SK-N-MC (cell line): ENCODE data around the gene BAG3.

ENCODE experiments used
- DNase-seq: peaks from one replicate; pipeline ENCODE4 v3.0.0-alpha.2; 2011; ENCODE audit warnings: low read depth, low spot score
- H3K27ac ChIP-seq: fragments of 200-600 bp; sonication (generic); 2 replicates; pipeline ENCODE4 v1.5.1; 2016; ENCODE audit warnings: mixed run types
- H3K36me3 ChIP-seq: fragments of 200-600 bp; sonication (generic); 2 replicates; pipeline ENCODE4 v1.6.1; 2017; ENCODE audit warnings: antibody characterized with exemption, low read length, mixed read lengths; ENCODE audit not compliant: insufficient read depth
- H3K4me3 ChIP-seq: fragments of 200-600 bp; sonication (generic); 2 replicates; pipeline ENCODE4 v1.5.1; 2016
- H3K9ac ChIP-seq: fragments of 200-600 bp; sonication (generic); 2 replicates; pipeline ENCODE4 v1.8.0; 2017; ENCODE audit warnings: mixed run types, mixed read lengths; ENCODE audit not compliant: insufficient read length
- H3K9me3 ChIP-seq: fragments of 200-600 bp; sonication (generic); 2 replicates; pipeline ENCODE4 v1.6.1; 2017; ENCODE audit warnings: low read depth, mild to moderate bottlenecking, antibody characterized with exemption, low read length, moderate library complexity, mixed read lengths
- EZH2 ChIP-seq: fragments of 200-600 bp; sonication (generic); IDR thresholded peaks from one replicate; pipeline ENCODE4 v1.6.1; 2017; ENCODE audit warnings: antibody characterized with exemption
- FOXP2 ChIP-seq: optimal IDR thresholded peaks from 2 replicates; pipeline ENCODE3; 2011; ENCODE audit warnings: mild to moderate bottlenecking, moderate library complexity; ENCODE audit not compliant: insufficient read depth; ENCODE audit errors: extremely low read length, control extremely low read depth
- POLR2AphosphoS5 ChIP-seq: IDR thresholded peaks from 2 replicates; pipeline ENCODE4 v1.6.1; 2012; ENCODE audit warnings: mild to moderate bottlenecking, low read depth, low read length, borderline replicate concordance

Gene BAG3

DNA sequence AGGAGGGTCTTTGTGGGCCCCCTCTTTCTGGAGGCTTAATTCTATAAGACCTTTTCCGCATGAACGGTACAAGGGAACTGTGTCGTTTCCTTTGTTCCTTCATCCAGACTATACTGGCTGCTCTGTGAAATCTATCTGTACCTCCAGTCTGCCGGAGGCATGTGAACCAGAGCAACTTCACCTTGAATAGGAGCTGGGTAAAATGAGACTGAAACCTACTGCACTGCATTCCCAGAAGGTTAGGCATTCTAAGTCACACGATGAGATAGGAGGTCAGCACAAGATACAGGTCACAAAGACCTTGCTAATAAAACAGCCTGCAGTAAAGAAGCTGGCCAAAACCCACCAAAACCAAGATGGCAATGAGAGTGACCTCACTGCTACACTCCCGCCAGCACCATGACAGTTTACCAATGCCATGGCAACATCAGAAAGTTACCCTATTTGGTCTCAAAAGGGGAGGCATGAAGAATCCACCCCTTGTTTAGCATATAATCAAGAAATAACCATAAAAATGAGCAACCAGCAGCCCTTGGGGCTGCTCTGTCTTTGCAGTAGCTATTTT is 37.9 kb downstream of the BAG3 start:
- H3K4me3 ChIP-seq = no peak overlapping the region

DNA sequence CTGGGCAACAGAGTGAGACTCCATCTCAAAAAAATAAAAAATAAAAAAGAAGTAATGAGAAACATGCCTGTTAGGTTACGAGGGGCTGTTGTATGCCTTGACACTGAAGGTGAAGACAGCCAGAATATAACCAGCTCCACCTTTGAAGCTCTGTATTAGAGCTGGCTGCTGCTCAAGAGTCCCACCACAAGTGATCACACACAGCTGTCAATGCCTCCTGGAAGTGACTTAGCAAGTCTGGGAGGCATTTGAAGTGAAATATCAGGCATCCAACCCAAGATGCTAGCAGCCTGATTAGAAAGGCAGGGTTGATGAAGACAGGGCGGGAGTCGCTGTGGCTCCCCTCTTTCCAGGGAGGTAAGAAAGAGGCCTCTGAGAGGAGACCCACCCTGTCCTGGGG is 40.5 kb downstream of the BAG3 start:
- no peaks in the 10 kb centered on the region for H3K9me3 ChIP-seq
- H3K9ac ChIP-seq = no peak overlapping the region
- no peak for DNase-seq
- no peak for TF ChIP-seq POLR2AphosphoS5
- no peak overlapping the region for H3K27ac ChIP-seq
- no peak overlapping the region for H3K4me3 ChIP-seq
- H3K36me3 ChIP-seq = no peaks in the 10 kb centered on the region

More for the DNA sequence above, 37.9 kb downstream of the BAG3 start:
- H3K9ac ChIP-seq = no peak overlapping the region
- H3K9me3 ChIP-seq = no peaks in the 10 kb centered on the region
- DNase-seq = no peak
- no peak overlapping the region for H3K27ac ChIP-seq
- no peak for TF ChIP-seq EZH2
- TF ChIP-seq FOXP2 = no peak
- no peak for TF ChIP-seq POLR2AphosphoS5
- H3K36me3 ChIP-seq = no peaks in the 10 kb centered on the region

DNA sequence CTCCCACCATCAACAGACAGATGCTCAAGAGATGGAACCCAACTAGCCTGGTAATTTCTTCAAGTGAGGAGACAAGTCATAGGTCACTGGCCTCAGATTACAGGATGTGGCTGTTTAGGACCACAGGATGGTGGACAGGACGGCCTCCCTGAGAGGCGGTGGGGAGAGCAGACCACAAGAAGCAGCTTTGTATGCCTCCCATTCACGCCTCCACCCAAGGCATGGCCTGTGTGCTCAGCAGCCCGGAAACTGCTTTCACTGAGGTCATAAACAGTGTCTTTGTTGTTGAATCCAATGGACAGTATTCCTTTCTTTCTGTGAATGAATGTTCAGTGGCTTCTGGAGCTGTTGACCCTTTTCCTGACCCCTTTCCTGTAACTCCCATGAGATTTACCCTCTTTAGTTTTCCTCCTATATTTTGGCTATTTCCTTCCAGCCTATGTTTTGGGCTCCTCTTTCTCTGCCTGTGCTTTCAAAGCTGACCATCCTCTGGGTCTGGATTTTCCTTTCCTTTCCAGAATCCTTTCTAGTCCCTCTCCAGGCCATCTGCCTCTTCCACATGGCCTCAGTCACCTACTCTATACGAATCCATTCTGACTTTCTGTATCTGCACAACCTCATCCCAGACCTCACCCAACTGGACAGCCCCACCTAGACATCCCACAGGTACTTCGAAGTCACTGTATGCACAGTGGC is 42.2 kb downstream of the BAG3 start:
- Histone ChIP-seq H3K4me3 (no peak overlapping the region), H3K27ac (no peak overlapping the region), H3K9me3 (no peaks in the 10 kb centered on the region), H3K9ac (no peak overlapping the region), H3K36me3 (no peaks in the 10 kb centered on the region)
- DNase-seq = no peak
- no peak for TF ChIP-seq EZH2
- TF ChIP-seq POLR2AphosphoS5 = no peak
- TF ChIP-seq FOXP2 = no peak

DNA sequence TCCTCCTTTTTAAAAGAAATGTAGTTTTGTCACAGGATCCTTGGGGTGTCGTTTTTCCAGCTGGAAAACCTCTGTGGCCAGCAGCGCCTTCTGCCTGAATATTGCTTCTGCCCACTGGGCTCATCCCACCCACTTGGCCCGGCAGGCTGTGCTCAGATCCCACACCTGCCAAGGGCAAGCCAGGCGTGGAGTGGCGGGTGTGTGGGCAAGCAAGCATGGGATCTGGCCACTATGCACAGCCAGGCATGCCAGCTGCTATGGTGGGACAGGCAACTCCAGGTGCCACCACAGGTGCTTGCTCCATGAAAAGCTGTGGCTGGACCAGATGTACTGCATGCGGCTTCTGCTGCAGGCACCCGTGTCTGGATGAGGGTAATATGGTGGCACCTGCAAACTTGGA is 43.4 kb downstream of the BAG3 start:
- Histone ChIP-seq H3K9ac (no peak overlapping the region), H3K9me3 (no peaks in the 10 kb centered on the region), H3K27ac (no peak overlapping the region), H3K4me3 (no peak overlapping the region), H3K36me3 (no peaks in the 10 kb centered on the region)
- no peak for TF ChIP-seq EZH2
- TF ChIP-seq FOXP2 = no peak
- no peak for TF ChIP-seq POLR2AphosphoS5
- no peak for DNase-seq

DNA sequence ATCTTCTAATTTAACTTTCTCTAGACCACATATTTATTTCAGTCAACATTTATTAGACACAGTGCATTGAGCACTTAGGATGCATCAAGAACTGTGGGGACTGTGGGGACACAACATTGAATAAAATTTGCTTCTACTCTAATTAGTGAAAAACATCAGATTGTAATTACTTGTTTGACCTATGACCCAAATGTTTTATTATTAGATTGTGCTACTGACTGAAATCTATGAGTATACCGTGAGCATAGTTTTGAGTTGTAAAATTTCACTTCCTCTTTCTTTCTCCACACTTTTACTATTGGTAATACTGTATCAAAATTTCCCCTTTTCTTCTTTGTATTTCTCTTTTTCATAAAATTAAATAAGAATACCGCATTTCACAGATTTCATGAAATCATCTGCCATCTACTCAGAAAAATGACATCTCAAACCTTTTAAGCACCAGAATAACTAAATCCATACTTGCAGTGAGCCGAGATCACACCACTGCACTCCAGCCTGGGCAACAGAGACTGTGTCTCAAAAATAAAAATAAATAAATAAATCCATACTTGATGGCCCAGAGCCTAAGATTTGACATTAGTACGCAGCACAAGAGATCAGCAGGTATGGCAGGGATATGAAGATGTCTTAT is 49.3 kb downstream of the BAG3 start:
- H3K9ac ChIP-seq = no peak overlapping the region
- no peaks in the 10 kb centered on the region for H3K9me3 ChIP-seq
- H3K4me3 ChIP-seq = no peak overlapping the region
- no peak for DNase-seq
- no peak overlapping the region for H3K27ac ChIP-seq
- no peaks in the 10 kb centered on the region for H3K36me3 ChIP-seq
- TF ChIP-seq EZH2 (no peak), FOXP2 (no peak), POLR2AphosphoS5 (no peak)

DNA sequence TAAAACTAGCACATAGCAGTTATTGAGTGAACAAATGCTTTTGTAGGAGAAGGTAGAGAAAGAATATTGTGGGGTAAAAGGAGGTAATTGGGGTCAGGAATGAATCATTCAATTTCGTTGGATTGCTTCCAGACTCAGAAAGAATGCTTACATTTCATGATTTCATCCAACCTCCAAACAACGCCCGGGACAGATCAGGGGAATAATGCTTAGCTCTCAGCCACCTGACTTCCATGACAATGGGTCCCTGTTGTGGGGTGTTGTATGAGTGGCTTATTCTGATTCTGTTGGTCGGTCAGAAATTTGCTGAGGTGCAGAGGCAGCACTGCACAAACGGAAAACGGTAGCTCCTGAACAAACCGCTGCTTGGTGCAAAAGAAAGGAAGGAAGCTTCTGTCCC is 50.7 kb downstream of the BAG3 start:
- H3K9me3 ChIP-seq = no peaks in the 10 kb centered on the region
- no peak overlapping the region for H3K4me3 ChIP-seq
- H3K27ac ChIP-seq = no peak overlapping the region
- H3K36me3 ChIP-seq = no peaks in the 10 kb centered on the region
- no peak overlapping the region for H3K9ac ChIP-seq
- no peak for DNase-seq
- TF ChIP-seq POLR2AphosphoS5 = no peak
- TF ChIP-seq EZH2 = no peak
- TF ChIP-seq FOXP2 = no peak

DNA sequence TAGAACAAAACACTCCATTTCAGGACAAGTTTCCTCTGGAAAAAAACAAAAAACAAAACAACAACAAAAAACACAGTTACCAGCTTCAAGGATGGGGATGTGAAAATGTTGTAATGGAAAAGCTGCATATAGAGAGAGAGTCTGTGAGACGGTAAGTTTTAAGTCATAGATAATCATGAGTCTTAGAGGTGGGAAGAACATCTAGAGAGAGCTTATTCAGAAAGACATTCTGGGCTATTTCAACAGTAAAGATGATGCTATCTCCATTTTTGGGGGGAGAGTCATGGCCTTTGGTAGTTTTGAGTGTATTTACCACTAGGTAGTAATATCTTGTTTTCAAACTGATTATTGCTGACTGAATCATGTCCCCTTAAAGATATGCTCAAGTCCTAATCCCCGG is 51.4 kb downstream of the BAG3 start:
- no peaks in the 10 kb centered on the region for H3K36me3 ChIP-seq
- TF ChIP-seq EZH2 (no peak), FOXP2 (no peak), POLR2AphosphoS5 (no peak)
- no peak overlapping the region for H3K27ac ChIP-seq
- H3K4me3 ChIP-seq = no peak overlapping the region
- no peaks in the 10 kb centered on the region for H3K9me3 ChIP-seq
- DNase-seq = no peak
- no peak overlapping the region for H3K9ac ChIP-seq

DNA sequence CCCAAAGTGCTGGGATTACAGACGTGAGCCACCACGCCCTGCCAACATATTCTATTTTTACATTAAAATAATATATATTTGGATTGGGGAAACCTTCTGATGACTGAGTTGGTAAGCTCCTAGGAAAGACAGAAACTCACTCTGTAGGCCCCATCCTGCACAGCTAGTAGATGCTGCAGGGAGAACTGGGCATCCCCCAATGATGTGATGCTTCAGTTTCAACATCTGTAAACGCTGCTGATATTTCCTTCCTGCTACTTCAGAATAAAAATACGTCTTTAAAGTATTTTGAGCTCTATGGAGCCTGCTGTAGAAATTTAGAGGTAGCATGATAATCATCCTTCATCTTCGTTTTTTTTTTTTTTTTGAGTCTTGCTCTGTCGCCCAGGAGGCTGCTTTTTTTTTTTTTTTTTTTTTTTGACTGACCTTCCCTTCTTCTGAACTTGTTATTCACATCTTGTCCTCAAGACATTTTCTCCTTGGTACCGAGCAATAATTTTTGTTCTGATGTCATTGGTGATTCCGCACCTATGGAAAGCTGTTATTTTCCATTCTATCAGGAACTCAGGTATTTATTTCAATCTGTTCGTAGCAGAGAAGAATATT is 52.8 kb downstream of the BAG3 start:
- Histone ChIP-seq H3K27ac (no peak overlapping the region), H3K4me3 (no peak overlapping the region), H3K9me3 (no peaks in the 10 kb centered on the region), H3K36me3 (no peaks in the 10 kb centered on the region), H3K9ac (no peak overlapping the region)
- TF ChIP-seq FOXP2 = no peak
- DNase-seq = no peak

DNA sequence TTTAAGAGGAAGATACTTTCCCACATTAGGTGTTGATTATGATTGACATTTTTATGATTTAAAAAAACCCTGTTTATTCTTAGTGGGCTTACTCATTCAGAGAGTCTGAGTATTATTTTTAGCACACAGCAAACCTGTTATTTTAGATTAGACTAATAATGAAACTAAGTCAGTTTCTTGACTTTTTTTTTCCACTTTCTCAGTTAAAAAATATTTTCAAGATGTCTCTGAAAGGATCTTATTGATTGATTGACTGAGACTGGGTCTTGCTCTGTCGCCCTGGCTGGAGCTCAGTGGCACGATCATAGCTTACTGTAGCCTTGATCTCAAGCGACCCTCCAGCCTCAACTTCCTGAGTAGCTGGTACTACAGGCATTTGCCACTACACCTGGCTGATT is 54.3 kb downstream of the BAG3 start:
- TF ChIP-seq EZH2 (no peak), FOXP2 (no peak), POLR2AphosphoS5 (no peak)
- H3K9ac ChIP-seq = no peak overlapping the region
- no peak for DNase-seq
- H3K27ac ChIP-seq = no peak overlapping the region
- no peaks in the 10 kb centered on the region for H3K9me3 ChIP-seq
- H3K4me3 ChIP-seq = no peak overlapping the region
- no peaks in the 10 kb centered on the region for H3K36me3 ChIP-seq
